ENCODE data around the gene DNAAF2. TPM values are rescaled to one million over a fixed set of nuclear protein-coding genes. Genes with fewer than 3 reads are reported as not detected.
"Not testable (repeated sequence)": the region's sequence is repeated elsewhere in the genome, so short reads cannot be mapped to it uniquely, and the experiment has no call there.

The DNAAF2 gene
- polyA plus RNA-seq, 3 donors: 16.3 to 17.4 (median 16.4) TPM

DNA sequence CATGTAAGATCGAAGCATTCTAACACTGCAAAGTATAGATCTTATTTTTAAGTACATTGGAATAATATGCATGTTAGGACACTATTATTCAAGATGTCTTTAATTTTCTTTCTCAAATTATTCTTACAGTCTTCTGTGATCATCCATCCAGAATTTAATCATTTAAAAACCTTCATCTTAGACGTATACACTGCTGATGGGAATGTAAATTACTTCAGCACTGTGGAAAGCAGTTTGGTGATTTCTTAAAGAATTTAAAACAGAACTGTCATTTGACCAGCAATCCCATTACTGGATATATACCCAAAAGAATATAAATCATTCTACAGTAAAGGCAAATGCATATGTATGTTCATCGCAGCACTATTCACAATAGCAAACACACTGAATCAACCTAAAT lies 45.7 kb downstream of the DNAAF2 start:
- no peak for DNase-seq

- DNase-seq: peak; percentile 76
Observed at GRCh38 chr14:49586673-49587460, 48.2 kb downstream of the DNAAF2 start.

GRCh38 chr14:49585803-49586672 lies 49.0 kb downstream of the DNAAF2 start, which contains the start of gene RPS29:
Gene RPS29 (minus strand): TSS chr14:49586380. CDS start chr14:49586346, 34 bp downstream.
- peak; percentile 99 for DNase-seq

GRCh38 chr14:49584981-49585640 lies 49.9 kb downstream of the DNAAF2 start:
- DNase-seq: not testable (repeated sequence)

DNA sequence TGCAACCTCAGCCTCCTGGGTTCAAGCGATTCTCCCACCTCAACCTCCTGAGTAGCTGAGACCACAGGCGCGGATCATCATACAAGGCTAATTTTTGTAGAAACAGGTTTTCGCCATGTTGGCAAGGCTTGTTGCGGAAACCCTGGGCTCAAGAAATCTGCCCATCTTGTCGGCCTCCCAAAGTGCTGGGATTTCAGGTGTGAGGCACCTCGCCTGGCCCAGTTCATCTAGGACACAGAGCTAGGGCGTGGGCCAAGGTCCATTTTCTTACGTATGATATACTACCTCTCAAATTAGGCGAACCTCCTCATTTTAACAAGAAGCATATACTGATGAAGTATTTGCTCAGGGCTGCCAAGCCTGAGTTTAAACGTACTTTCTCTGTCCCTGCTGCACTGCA lies 51.0 kb downstream of the DNAAF2 start:
- no peak for DNase-seq

GRCh38 chr14:49583629-49584028 lies 51.4 kb downstream of the DNAAF2 start:
- no peak for DNase-seq

GRCh38 chr14:49582113-49582977 lies 52.7 kb downstream of the DNAAF2 start:
- DNase-seq: no peak

DNA sequence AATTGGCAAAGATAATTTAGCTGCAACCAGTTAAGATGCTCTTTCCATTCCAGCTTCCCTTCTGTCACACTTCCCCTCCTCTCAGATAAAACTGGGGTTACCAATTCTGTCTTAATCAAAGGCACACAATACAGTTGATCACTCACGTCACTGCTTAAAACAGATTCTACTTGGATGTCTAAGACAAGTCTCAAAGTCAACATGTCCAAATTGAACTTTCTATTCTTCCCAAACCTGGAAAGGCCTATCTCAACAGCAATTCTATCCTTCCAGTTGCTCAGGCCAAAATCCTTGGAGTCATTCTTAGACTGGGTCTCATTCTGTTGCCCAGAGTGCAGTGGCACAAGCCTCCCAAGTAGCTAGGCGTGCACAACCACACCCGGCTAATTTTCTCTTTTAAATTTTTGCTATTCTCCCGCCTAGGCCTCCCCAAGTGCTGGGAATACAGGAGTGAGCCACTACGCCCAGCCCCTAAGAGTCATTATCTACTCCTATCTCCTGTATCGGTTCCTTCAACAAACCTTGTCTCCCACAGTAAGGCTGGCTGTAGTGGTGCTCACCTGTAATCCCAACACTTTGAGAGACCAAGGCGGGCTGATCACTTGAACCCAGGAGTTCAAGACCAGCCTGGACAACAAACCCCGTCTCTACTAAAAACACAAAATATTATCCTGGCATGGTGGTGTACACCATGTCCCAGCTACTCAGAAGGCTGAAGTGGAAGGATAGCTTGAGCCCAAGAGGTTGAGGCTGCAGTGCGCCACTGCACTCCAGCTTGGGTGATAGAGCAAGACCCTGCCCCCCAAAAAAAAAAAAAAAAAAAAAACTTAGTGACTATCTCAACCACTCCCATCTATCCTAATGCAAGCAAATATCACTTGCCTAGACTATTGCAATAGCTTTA lies 53.6 kb downstream of the DNAAF2 start:
- no peak for DNase-seq

GRCh38 chr14:49579841-49580240 lies 55.2 kb downstream of the DNAAF2 start:
- DNase-seq: no peak

- DNase-seq: no peak
Observed at GRCh38 chr14:49578141-49578540, 56.9 kb downstream of the DNAAF2 start.

Other genes with a start within 250 kb of the DNAAF2 start
- 1,000 to 10,000 TPM; 1,386 to 1,734 (median 1,660) TPM for gene RPS29, start 48.9 kb downstream of the DNAAF2 start, polyA plus RNA-seq (ENCODE audit: insufficient read length in 3 of 3)
- 10 to 100 TPM; 11.9 to 12.6 (median 12.5) TPM for gene LRR1, start 36.3 kb downstream of the DNAAF2 start, polyA plus RNA-seq (ENCODE audit: insufficient read length in 3 of 3)
- 100 to 1,000 TPM; 177 to 251 (median 211) TPM for gene RPL36AL, start 14.6 kb downstream of the DNAAF2 start, polyA plus RNA-seq (ENCODE audit: insufficient read length in 3 of 3)
- 10 to 100 TPM; 17.4 to 29.3 (median 20.6) TPM for gene MGAT2, start 14.4 kb downstream of the DNAAF2 start, polyA plus RNA-seq (ENCODE audit: insufficient read length in 3 of 3)
- 10 to 100 TPM; 12.9 to 23.7 (median 23.4) TPM for gene POLE2, start 53.0 kb upstream of the DNAAF2 start, polyA plus RNA-seq (ENCODE audit: insufficient read length in 3 of 3)
- gene KLHDC1, start 57.9 kb upstream of the DNAAF2 start, polyA plus RNA-seq (ENCODE audit: insufficient read length in 3 of 3): 1 to 10 TPM; 3.5 to 6.2 (median 5.0) TPM
- gene KLHDC2, start 132.9 kb upstream of the DNAAF2 start, polyA plus RNA-seq (ENCODE audit: insufficient read length in 3 of 3): 100 to 1,000 TPM; 130 to 158 (median 151) TPM
- gene NEMF, start 217.5 kb upstream of the DNAAF2 start, polyA plus RNA-seq (ENCODE audit: insufficient read length in 3 of 3): 10 to 100 TPM; 77.5 to 92.8 (median 79.2) TPM

Measured in renal pelvis (tissue), 4 donors.